Naive B cell (primary cell): Measurements from ENCODE around the gene RPL35. TPM values are rescaled to one million over a fixed set of nuclear protein-coding genes. Genes with fewer than 3 reads are reported as not detected.

Experiments
- ATAC-seq, 2 donors: fragments of 150-1000 bp; cut with Tn5 transposase; 2 replicates each; pipeline ENCODE4 v1.10.0; 2021; ENCODE audit warnings: low read depth in 2 of 2, mild to moderate bottlenecking in 2 of 2, moderate library complexity in 2 of 2
- DNase-seq: peaks from one replicate; pipeline ENCODE4 v3.0.0; 2022
- H3K27ac Mint-ChIP-seq, 6 donors: one replicate each; pipeline ENCODE4 v1.8.0; 2020 to 2022; ENCODE audit warnings: mild to moderate bottlenecking in 6 of 6, mixed read lengths in 6 of 6, moderate library complexity in 5 of 6, inconsistent platforms in 2 of 6
- H3K27me3 Mint-ChIP-seq, 3 donors: one replicate each; pipeline ENCODE4 v1.8.0; 2021 to 2022; ENCODE audit warnings: mixed read lengths in 3 of 3, mild to moderate bottlenecking in 1 of 3
- H3K36me3 Mint-ChIP-seq, 2 donors: one replicate each; pipeline ENCODE4 v1.8.0; 2020 to 2022; ENCODE audit warnings: mixed read lengths in 2 of 2, inconsistent platforms in 1 of 2, mild to moderate bottlenecking in 1 of 2
- H3K4me1 Mint-ChIP-seq, 3 donors: one replicate each; pipeline ENCODE4 v1.8.0; 2020 to 2022; ENCODE audit warnings: mixed read lengths in 3 of 3, inconsistent platforms in 1 of 3, mild to moderate bottlenecking in 1 of 3, moderate library complexity in 1 of 3
- H3K4me3 Mint-ChIP-seq, 8 donors: one replicate each; pipeline ENCODE4 v1.8.0; 2020 to 2022; ENCODE audit warnings: mild to moderate bottlenecking in 8 of 8, mixed read lengths in 8 of 8, moderate library complexity in 8 of 8, inconsistent platforms in 2 of 8
- H3K9me3 Mint-ChIP-seq, 7 donors: one replicate each; pipeline ENCODE4 v1.8.0; 2020 to 2022; ENCODE audit warnings: mixed read lengths in 7 of 7, mild to moderate bottlenecking in 5 of 7, inconsistent platforms in 2 of 7, moderate library complexity in 1 of 7
- polyA plus RNA-seq, 6 donors: library from polyadenylated mRNA; unstranded; fragments of 300-500 nt; fragmentation: Illumina TruSeq; gene quantifications; one replicate each; pipeline ENCODE4 v1.2.3, GENCODE V29; 2021; ENCODE audit warnings: low read depth in 6 of 6

RPL35 gene
- polyA plus RNA-seq = 1,000 to 10,000 TPM; 1,156 to 2,054 (median 1,907) TPM

- peak within 1 kb of the TSS; percentile 94 to 99 (median 98) for H3K27ac Mint-ChIP-seq
- H3K27me3 Mint-ChIP-seq = no peaks in the 10 kb centered on the region
- H3K9me3 Mint-ChIP-seq = no peaks in the 10 kb centered on the region
- H3K4me3 Mint-ChIP-seq = peak within 1 kb of the TSS; percentile 93 to 99 (median 97)
- peaks cover 0 to 11% of the 10 kb centered on the region in 2 donors for H3K36me3 Mint-ChIP-seq
- ATAC-seq (peak; percentile 90 to 92), DNase-seq (peak; percentile 95)
- peaks cover 19 to 38% (median 36%) of the 10 kb centered on the region in 3 donors for H3K4me1 Mint-ChIP-seq
These were observed at the start of gene RPL35, which contains the start of gene ARPC5L for GRCh38 chr9:124861342-124862229. Gene RPL35, minus strand, starts transcription at chr9:124861957. Its CDS starts 45 bp downstream, at chr9:124861912. Gene ARPC5L, plus strand, starts transcription at chr9:124862130. Its CDS starts 7,161 bp downstream, at chr9:124869291.

GRCh38 chr9:124908098-124908497 is 46.3 kb upstream of the RPL35 start:
- peak overlapping the region in 4 of 6 donors; percentile 22 to 48 (median 36) for H3K27ac Mint-ChIP-seq
- no peaks in the 10 kb centered on the region for H3K27me3 Mint-ChIP-seq
- no peak for DNase-seq
- no peak overlapping the region for H3K4me3 Mint-ChIP-seq
- no peaks in the 10 kb centered on the region for H3K9me3 Mint-ChIP-seq
- H3K36me3 Mint-ChIP-seq = peaks cover 22% of the 10 kb centered on the region in 2 donors
- no peak for ATAC-seq
- peaks cover 0 to 4% (median 0%) of the 10 kb centered on the region in 3 donors for H3K4me1 Mint-ChIP-seq

GRCh38 chr9:124906966-124907365 is 45.2 kb upstream of the RPL35 start:
- no peaks in the 10 kb centered on the region for H3K27me3 Mint-ChIP-seq
- peaks cover 0 to 4% (median 0%) of the 10 kb centered on the region in 3 donors for H3K4me1 Mint-ChIP-seq
- H3K9me3 Mint-ChIP-seq = no peaks in the 10 kb centered on the region
- no peak for ATAC-seq
- H3K27ac Mint-ChIP-seq = no peak overlapping the region
- no peak overlapping the region for H3K4me3 Mint-ChIP-seq
- peaks cover 21 to 22% of the 10 kb centered on the region in 2 donors for H3K36me3 Mint-ChIP-seq
- no peak for DNase-seq

GRCh38 chr9:124899845-124900244 is 38.1 kb upstream of the RPL35 start:
- H3K9me3 Mint-ChIP-seq = no peaks in the 10 kb centered on the region
- no peak for ATAC-seq
- peak overlapping the region in 1 of 6 donors; percentile 41 for H3K27ac Mint-ChIP-seq
- DNase-seq = no peak
- H3K4me1 Mint-ChIP-seq = peaks cover 10 to 16% (median 11%) of the 10 kb centered on the region in 3 donors
- peak overlapping the region in 1 of 8 donors; percentile 10 for H3K4me3 Mint-ChIP-seq
- H3K27me3 Mint-ChIP-seq = no peaks in the 10 kb centered on the region
- H3K36me3 Mint-ChIP-seq = peaks cover 15 to 26% of the 10 kb centered on the region in 2 donors

- Mint-ChIP-seq H3K27me3 (no peaks in the 10 kb centered on the region), H3K9me3 (no peaks in the 10 kb centered on the region), H3K27ac (no peak overlapping the region), H3K4me1 (peaks cover 13 to 16% (median 15%) of the 10 kb centered on the region in 3 donors), H3K4me3 (no peak overlapping the region), H3K36me3 (peaks cover 11 to 35% of the 10 kb centered on the region in 2 donors)
- no peak for ATAC-seq
- DNase-seq = no peak
These were observed 36.1 kb upstream of the RPL35 start for GRCh38 chr9:124897570-124898460.

GRCh38 chr9:124894741-124895170 is 33.0 kb upstream of the RPL35 start:
- no peaks in the 10 kb centered on the region for H3K9me3 Mint-ChIP-seq
- peak overlapping the region in 1 of 8 donors; percentile 42 for H3K4me3 Mint-ChIP-seq
- peaks cover 13 to 16% (median 15%) of the 10 kb centered on the region in 3 donors for H3K4me1 Mint-ChIP-seq
- H3K27me3 Mint-ChIP-seq = no peaks in the 10 kb centered on the region
- H3K36me3 Mint-ChIP-seq = peaks cover 11 to 44% of the 10 kb centered on the region in 2 donors
- H3K27ac Mint-ChIP-seq = peak overlapping the region; percentile 8 to 95 (median 72)
- DNase-seq (peak; percentile 20), ATAC-seq (peak; percentile 56 to 67)

GRCh38 chr9:124894035-124894740 is 32.4 kb upstream of the RPL35 start:
- Mint-ChIP-seq H3K27me3 (no peaks in the 10 kb centered on the region), H3K4me1 (peaks cover 13 to 16% (median 15%) of the 10 kb centered on the region in 3 donors), H3K4me3 (no peak overlapping the region), H3K36me3 (peaks cover 11 to 44% of the 10 kb centered on the region in 2 donors), H3K27ac (peak overlapping the region in 4 of 6 donors; percentile 55 to 95 (median 78)), H3K9me3 (no peaks in the 10 kb centered on the region)
- DNase-seq (no peak), ATAC-seq (no peak)

- peak overlapping the region in 1 of 8 donors; percentile 22 for H3K4me3 Mint-ChIP-seq
- H3K27me3 Mint-ChIP-seq = no peaks in the 10 kb centered on the region
- ATAC-seq (no peak), DNase-seq (no peak)
- peaks cover 7 to 10% (median 7%) of the 10 kb centered on the region in 3 donors for H3K4me1 Mint-ChIP-seq
- H3K9me3 Mint-ChIP-seq = no peaks in the 10 kb centered on the region
- H3K27ac Mint-ChIP-seq = no peak overlapping the region
- peaks cover 12 to 50% of the 10 kb centered on the region in 2 donors for H3K36me3 Mint-ChIP-seq
These were observed 28.4 kb upstream of the RPL35 start for GRCh38 chr9:124890179-124890578.

GRCh38 chr9:124889006-124889405 is 27.2 kb upstream of the RPL35 start:
- H3K27ac Mint-ChIP-seq = peak overlapping the region in 2 of 6 donors; percentile 34 to 72

GRCh38 chr9:124887832-124888231 is 26.1 kb upstream of the RPL35 start:
- ATAC-seq (no peak), DNase-seq (no peak)
- Mint-ChIP-seq H3K4me1 (peaks cover 0 to 4% (median 0%) of the 10 kb centered on the region in 3 donors), H3K27ac (no peak overlapping the region), H3K36me3 (peaks cover 12 to 31% of the 10 kb centered on the region in 2 donors), H3K27me3 (no peaks in the 10 kb centered on the region), H3K4me3 (no peak overlapping the region), H3K9me3 (no peaks in the 10 kb centered on the region)

More at GRCh38 chr9:124889006-124889405, 27.2 kb upstream of the RPL35 start:
- ATAC-seq (no peak), DNase-seq (no peak)
- Mint-ChIP-seq H3K9me3 (no peaks in the 10 kb centered on the region), H3K27me3 (no peaks in the 10 kb centered on the region), H3K4me1 (peaks cover 0 to 4% (median 0%) of the 10 kb centered on the region in 3 donors), H3K4me3 (no peak overlapping the region), H3K36me3 (peaks cover 12 to 39% of the 10 kb centered on the region in 2 donors)

GRCh38 chr9:124886866-124887492 is 25.2 kb upstream of the RPL35 start:
- Mint-ChIP-seq H3K27ac (peak overlapping the region in 1 of 6 donors; percentile 83), H3K27me3 (no peaks in the 10 kb centered on the region), H3K4me1 (peaks cover 0 to 4% (median 0%) of the 10 kb centered on the region in 3 donors), H3K36me3 (peaks cover 12 to 31% of the 10 kb centered on the region in 2 donors), H3K9me3 (no peaks in the 10 kb centered on the region), H3K4me3 (no peak overlapping the region)
- DNase-seq (no peak), ATAC-seq (no peak)

- H3K36me3 Mint-ChIP-seq = peaks cover 12 to 31% of the 10 kb centered on the region in 2 donors
- DNase-seq (no peak), ATAC-seq (no peak)
- no peaks in the 10 kb centered on the region for H3K9me3 Mint-ChIP-seq
- peaks cover 0 to 4% (median 0%) of the 10 kb centered on the region in 3 donors for H3K4me1 Mint-ChIP-seq
- H3K27me3 Mint-ChIP-seq = no peaks in the 10 kb centered on the region
- H3K4me3 Mint-ChIP-seq = no peak overlapping the region
- H3K27ac Mint-ChIP-seq = peak overlapping the region in 1 of 6 donors; percentile 53
These were observed 24.7 kb upstream of the RPL35 start for GRCh38 chr9:124886461-124886860.
